Renal cortex interstitium (tissue), 11 donors: ENCODE measurements around the gene SLC35G2. TPM values are rescaled to one million over a fixed set of nuclear protein-coding genes. Genes with fewer than 3 reads are reported as not detected.

Experiments used
- DNase-seq, 11 donors: peaks; one replicate each; pipeline ENCODE4 v3.0.0-alpha.2; 2013; ENCODE audit warnings: low read depth in 9 of 11, low spot score in 4 of 11; ENCODE audit errors: extremely low read depth in 1 of 11
- polyA plus RNA-seq, 3 donors: library from polyadenylated mRNA; unstranded; fragments of 120-200 nt; gene quantifications; one replicate each; pipeline ENCODE4 v1.2.1, GENCODE V29; 2013; ENCODE audit not compliant: insufficient read length in 3 of 3

The SLC35G2 gene
- polyA plus RNA-seq, 3 donors: 3.2 to 4.5 (median 3.9) TPM

DNA sequence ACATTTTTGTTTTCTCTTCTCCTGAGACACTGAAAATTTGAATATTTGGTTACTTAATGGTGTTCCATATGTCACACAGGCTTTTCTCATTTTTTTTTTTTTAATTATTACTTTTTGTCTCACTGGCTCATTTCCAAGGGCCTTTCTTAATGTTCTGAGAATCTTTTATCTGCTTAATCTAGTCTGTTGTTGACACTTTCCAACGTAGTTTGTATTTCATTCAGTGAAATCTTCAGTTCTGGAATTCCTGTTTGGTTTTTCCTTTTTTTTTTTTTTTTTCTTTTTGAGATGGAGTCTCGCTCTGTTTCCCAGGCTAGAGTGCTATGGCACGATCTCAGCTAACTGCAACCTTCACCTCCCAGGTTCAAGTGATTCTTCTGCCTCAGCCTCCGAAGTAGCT is 85.8 kb downstream of the SLC35G2 start:
- no peak for DNase-seq

Other genes with a start within 250 kb of the SLC35G2 start
- 10 to 100 TPM; 47.7 to 52.6 (median 49.6) TPM for gene STAG1, start 66.7 kb upstream of the SLC35G2 start, polyA plus RNA-seq
- 10 to 100 TPM; 34.5 to 45.2 (median 34.8) TPM for gene NCK1, start 43.1 kb downstream of the SLC35G2 start, polyA plus RNA-seq
- under 1 TPM; 0.30 to 0.56 (median 0.48) TPM for gene IL20RB, start 138.9 kb downstream of the SLC35G2 start, polyA plus RNA-seq